ENCODE results near the gene SCAP.

The SCAP gene

DNA sequence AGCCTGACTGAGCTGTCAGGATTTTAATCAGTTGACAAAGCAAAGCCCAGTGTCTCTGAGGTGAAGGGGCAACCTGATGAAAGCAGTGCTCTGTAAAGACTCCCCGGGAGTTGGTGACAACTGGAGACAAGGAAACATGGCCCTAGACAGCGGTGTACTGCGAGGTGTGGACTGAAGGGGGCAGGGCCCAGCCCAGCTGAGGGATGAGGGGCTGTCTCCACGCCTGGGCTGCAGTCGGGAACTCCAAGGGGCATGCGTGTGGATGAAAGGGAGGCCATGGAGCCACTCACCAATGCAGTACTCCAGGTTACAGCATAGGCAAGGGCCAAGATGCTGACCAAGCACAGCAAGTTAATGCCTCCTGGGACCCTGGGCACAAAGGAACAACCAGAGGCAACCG lies 45.1 kb downstream of the SCAP start:
- no peak for DNase-seq (ENCODE audit: low spot score)

DNA sequence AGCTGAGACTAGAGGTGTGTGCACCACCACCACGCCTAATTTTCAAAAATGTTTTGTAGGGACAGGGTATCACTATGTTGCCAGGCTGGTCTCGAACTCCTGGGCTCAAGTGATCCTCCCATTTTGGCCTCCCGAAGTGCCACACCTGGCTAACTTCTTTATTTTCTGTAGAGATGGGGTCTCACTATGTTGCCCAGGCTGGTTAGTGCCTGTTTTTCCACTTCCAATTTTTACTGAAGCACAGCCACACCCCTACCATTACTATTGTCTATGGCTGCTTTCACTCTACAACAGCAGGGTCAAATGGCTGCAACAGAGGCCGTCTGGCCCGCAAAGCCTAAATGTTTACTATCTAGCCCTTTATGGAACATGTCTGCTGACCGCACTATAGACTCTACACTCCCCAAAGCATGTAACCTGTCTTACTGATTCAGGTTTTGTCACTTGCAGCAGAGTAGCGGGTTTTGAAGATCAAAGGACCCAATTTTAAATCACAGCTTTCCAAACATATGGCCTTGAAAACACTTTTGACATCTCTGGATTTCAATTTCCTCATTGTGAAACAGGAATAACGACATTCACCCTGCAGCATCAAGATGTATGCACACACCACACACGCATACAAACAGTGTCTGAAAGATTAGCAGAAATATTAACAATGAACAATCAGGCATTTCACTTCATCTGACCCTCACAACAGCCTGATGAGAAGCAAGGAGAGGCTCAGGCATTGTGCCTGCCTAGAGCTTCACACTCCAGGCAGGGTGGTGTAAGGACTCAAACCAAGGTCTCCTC lies 46.1 kb downstream of the SCAP start:
- no peak for DNase-seq (ENCODE audit: low spot score)

- DNase-seq (ENCODE audit: low spot score) = no peak
Observed at GRCh38 chr3:47428662-47429061, 47.1 kb downstream of the SCAP start.

DNA sequence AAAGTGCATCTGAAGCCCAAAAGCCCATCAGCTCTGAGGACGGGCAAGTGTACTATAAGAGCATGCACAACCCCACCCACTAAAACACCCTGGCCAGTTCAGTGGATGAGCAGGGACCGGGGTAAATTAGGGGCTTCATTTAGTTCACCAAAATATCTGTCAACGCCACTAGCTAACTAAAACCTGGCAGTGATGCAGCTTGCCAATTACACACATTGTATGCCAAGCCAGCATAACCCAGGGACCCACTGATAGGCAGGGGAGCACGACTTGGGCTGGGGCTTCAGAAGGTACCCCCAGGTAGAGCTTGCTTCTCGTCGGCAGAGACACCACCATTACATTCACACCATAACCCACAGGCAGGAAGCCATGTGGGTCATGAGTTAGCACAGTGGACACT lies 47.9 kb downstream of the SCAP start:
- DNase-seq (ENCODE audit: low spot score) = no peak

DNA sequence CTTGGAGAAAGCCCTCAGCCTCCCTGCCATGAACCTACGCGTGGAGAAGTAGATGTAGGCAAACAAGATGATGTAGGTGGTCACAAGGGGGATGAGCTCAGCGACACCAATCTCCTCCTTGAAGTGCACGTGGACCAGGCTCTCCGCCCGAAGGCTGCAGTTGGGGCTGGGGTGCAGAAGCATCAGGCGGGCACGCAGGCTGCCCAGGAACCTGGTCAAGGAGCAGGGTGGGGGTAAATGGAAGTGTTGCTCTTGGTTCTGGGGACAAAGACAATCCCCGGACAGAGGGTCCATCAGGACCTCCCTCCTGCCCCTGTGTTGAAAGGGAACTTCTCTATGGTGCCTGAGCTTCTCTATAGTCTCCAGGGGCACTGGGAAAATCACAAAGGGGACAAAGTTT lies 49.8 kb downstream of the SCAP start:
- DNase-seq (ENCODE audit: low spot score) = peak; percentile 21

- DNase-seq (ENCODE audit: low spot score) = peak; percentile 25
Observed at GRCh38 chr3:47425383-47425778, 50.4 kb downstream of the SCAP start.

DNA sequence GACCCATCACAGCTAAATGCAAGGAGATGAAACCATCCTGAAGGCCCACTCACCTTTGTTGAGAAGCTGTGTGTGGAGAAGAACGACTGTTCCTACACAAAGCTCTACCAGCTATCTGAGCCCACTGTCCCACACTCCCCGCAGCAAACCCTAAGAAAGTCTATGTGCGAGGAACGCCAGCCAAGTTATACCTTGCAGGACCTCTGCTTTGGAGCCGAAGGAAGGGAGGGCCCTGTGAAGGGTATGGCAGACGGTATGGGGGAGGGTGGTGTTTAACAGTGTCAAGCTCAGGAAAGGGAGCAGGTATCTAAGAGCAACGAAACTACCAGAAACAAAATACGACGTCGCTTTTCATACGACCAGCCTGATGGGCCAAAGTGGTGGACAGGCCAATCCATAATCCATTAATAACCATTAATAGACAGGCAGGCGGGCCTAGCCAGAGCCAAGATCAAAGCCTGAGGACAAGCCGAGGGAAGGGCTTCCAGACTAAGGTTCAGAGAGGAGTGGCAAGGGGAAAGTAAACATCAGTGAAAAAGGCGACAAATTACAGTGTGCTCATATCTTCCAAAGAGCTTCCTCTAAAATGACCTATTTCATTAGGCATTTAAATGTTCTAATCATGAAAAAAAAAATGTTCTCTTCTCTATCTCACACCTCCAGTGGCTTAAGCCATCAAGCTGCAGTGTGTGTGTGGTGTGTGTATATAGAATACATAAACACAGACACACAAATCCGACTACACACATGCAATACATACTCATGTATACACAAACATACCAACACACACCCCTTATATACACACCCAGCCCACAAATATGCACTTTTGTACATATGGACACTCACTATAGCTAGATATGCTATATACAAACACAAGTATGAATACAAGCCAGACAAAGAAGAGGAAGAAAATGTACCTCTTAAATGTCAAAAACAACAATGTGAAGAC lies 51.0 kb downstream of the SCAP start:
- no peak for DNase-seq (ENCODE audit: low spot score)

DNA sequence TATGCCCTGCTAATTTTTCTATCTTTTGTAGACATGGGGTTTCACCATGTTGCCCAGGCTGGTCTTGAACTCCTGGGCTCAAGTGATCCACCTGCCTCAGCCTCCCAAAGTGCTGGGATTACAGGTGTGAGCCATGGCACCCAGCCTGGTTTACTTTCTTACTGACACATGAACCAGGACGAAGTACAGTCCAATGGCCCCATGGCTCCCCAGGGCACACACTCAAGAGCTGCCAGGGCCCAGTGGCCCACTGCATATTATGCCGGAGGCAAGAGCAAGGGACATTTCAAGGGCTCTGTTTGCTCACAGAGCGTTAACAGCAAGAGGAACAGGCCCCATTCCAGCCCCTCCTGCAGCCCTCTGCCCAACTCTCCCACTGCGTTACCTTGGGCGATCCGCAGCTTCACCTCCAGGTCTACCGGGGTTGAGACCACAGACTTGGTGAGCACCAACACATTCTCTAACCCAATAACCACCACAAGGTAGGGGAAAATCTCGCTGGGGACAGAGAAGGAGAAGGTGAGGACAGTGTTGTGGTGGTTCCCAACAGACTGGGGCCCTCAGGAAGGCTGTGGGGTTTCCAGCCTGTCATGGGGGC lies 52.1 kb downstream of the SCAP start:
- no peak for DNase-seq (ENCODE audit: low spot score)

- no peak for DNase-seq (ENCODE audit: low spot score)
Observed at GRCh38 chr3:47422743-47423142, 53.0 kb downstream of the SCAP start.

- peak; percentile 65 for DNase-seq (ENCODE audit: low spot score)
Observed at GRCh38 chr3:47421741-47422649, 53.7 kb downstream of the SCAP start.

DNA sequence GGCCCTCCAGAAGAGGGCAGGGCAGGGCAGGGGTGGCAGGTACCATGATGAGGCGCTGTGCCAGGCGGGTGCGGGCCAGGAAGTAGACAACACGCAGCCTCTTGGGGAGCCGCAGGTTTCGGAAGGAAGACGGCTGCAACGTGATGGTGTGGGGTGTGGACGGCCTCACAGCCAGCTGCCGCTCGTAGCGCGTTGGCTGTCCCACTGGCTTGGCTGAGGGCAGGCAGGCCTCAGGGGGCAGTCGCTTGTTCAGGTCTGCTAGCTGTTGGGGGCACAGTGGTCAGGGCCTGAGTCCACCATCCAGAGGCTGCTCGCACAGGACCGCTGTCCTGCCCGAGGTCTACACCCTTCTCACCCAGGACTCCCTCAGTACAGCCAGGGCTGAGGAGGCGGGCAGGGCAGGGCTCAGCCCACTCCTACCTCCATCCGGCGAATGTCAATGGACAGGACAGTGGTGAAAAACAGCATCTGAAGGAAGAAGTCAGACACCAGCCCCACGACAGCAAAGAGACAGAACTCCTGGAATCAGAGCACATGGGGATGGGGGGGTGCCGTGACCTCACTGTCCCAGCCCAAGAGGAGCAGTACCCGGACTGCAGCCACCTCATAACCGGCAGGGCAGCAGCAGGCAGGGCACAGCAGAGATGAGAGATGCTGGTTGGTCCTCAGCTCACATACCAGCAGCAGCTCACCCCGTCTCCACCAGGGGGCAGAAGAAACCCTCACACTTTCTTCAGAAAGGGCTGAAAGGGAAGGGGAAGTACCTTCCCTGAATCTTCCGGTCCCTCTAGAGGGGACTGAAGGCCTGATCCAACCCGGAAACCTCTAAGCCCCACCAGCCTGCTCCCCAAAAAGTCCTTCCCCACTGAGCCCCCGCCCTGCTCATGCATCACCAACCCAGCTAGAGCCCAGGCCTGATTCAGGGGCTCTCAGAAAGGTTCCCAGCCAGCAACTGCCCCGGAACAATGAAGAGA lies 54.9 kb downstream of the SCAP start:
- peak; percentile 88 for DNase-seq (ENCODE audit: low spot score)

- DNase-seq (ENCODE audit: low spot score) = peak; percentile 15
Observed at GRCh38 chr3:47420044-47420430, 55.7 kb downstream of the SCAP start.

GRCh38 chr3:47419083-47420043 lies 56.4 kb downstream of the SCAP start:
- DNase-seq (ENCODE audit: low spot score) = peak; percentile 27

- DNase-seq (ENCODE audit: low spot score) = peak; percentile 51
Observed at GRCh38 chr3:47418167-47419082, 57.3 kb downstream of the SCAP start.

- peak; percentile 49 for DNase-seq (ENCODE audit: low spot score)
Observed at GRCh38 chr3:47416041-47416440, 59.7 kb downstream of the SCAP start.

- DNase-seq (ENCODE audit: low spot score) = peak; percentile 39
Observed at GRCh38 chr3:47414666-47415587, 60.8 kb downstream of the SCAP start.

GRCh38 chr3:47414161-47414564 lies 61.6 kb downstream of the SCAP start:
- peak; percentile 31 for DNase-seq (ENCODE audit: low spot score)

Data from D341Med (cell line).